HG02938 (cell line): ENCODE data around the gene MFGE8.

ENCODE experiments used
- ATAC-seq: cut with Tn5 transposase; IDR thresholded peaks from one replicate; pipeline ENCODE4 v1.9.1; 2021; ENCODE audit warnings: mild to moderate bottlenecking, moderate library complexity; ENCODE audit not compliant: unreplicated experiment

The MFGE8 gene

GRCh38 chr15:88874684-88875083 lies 38.5 kb downstream of the MFGE8 start:
- no peak for ATAC-seq

GRCh38 chr15:88874275-88874674 lies 38.9 kb downstream of the MFGE8 start:
- no peak for ATAC-seq

GRCh38 chr15:88873786-88874185 lies 39.4 kb downstream of the MFGE8 start:
- ATAC-seq, result no peak

GRCh38 chr15:88872706-88873105 lies 40.5 kb downstream of the MFGE8 start:
- ATAC-seq, result no peak

- no peak for ATAC-seq
Observed at GRCh38 chr15:88872106-88872505, 41.1 kb downstream of the MFGE8 start.

- ATAC-seq, result no peak
Observed at GRCh38 chr15:88871313-88871712, 41.9 kb downstream of the MFGE8 start.

GRCh38 chr15:88866295-88866881 lies 46.8 kb downstream of the MFGE8 start:
- ATAC-seq, result no peak

- no peak for ATAC-seq
Observed at GRCh38 chr15:88865498-88866099, 47.6 kb downstream of the MFGE8 start.

GRCh38 chr15:88864861-88865497 lies 48.2 kb downstream of the MFGE8 start:
- ATAC-seq, result no peak

- ATAC-seq, result no peak
Observed at GRCh38 chr15:88863412-88863811, 49.8 kb downstream of the MFGE8 start.

GRCh38 chr15:88860212-88860611 lies 53.0 kb downstream of the MFGE8 start:
- ATAC-seq, result no peak

- no peak for ATAC-seq
Observed at GRCh38 chr15:88859550-88859949, 53.6 kb downstream of the MFGE8 start.

- no peak for ATAC-seq
Observed at GRCh38 chr15:88858934-88859333, 54.2 kb downstream of the MFGE8 start.

GRCh38 chr15:88852476-88852875 lies 60.7 kb downstream of the MFGE8 start:
- no peak for ATAC-seq

- no peak for ATAC-seq
Observed at GRCh38 chr15:88849376-88850072, 63.7 kb downstream of the MFGE8 start.
